ENCODE data around the gene CFAP141. TPM values are rescaled to one million over a fixed set of nuclear protein-coding genes. Genes with fewer than 3 reads are reported as not detected.
"Not testable (repeated sequence)": the region's sequence is repeated elsewhere in the genome, so short reads cannot be mapped to it uniquely, and the experiment has no call there.

CFAP141 gene
- total RNA-seq, 2 experiments from 2014 or later = not detected

GRCh38 chr1:154207262-154207661, 1.1 kb upstream of the CFAP141 start:
- intact Hi-C loops (cut with micrococcal nuclease) = no loop called here
- Mint-ChIP-seq H3K4me3 (no peak overlapping the region), H3K27me3 (no peaks in the 10 kb centered on the region), H3K4me1 (ENCODE audit: low read depth) (peaks cover 38% of the 10 kb centered on the region), H3K9me3 (no peaks in the 10 kb centered on the region), H3K27ac (peak overlapping the region; percentile 61), H3K36me3 (peaks cover 42% of the 10 kb centered on the region)
- ChIA-PET CTCF (interaction anchor here (1.2 to 1.5 kb wide), 3 partner anchors 9 to 128 kb away, joined by 3 to 6 read pairs (median 3); no protein-coding TSS in a partner anchor), POLR2A (interaction anchor here (0.7 to 1.2 kb wide), 2 partner anchors 11 to 13 kb away, joined by 3 read pairs; a partner anchor contains a TSS)
- DNase-seq = no peak

- CTCF ChIA-PET = interaction anchor here (1.8 kb wide), 1 partner anchor 129 kb away, joined by 5 read pairs; no protein-coding TSS in a partner anchor
- Mint-ChIP-seq H3K36me3 (peaks cover 37% of the 10 kb centered on the region), H3K27ac (peak overlapping the region; percentile 86), H3K4me1 (ENCODE audit: low read depth) (peaks cover 36% of the 10 kb centered on the region)
- intact Hi-C loops (cut with micrococcal nuclease); H3K4me3 Mint-ChIP-seq; H3K27me3 Mint-ChIP-seq; H3K9me3 Mint-ChIP-seq: not testable (repeated sequence)
- POLR2A ChIA-PET = interaction anchor here (0.6 kb wide), 1 partner anchor 48 kb away, joined by 4 read pairs; no protein-coding TSS in a partner anchor
- peak; percentile 53 for DNase-seq
Observed at GRCh38 chr1:154205778-154206177, 355 bp downstream of the CFAP141 start.

DNA sequence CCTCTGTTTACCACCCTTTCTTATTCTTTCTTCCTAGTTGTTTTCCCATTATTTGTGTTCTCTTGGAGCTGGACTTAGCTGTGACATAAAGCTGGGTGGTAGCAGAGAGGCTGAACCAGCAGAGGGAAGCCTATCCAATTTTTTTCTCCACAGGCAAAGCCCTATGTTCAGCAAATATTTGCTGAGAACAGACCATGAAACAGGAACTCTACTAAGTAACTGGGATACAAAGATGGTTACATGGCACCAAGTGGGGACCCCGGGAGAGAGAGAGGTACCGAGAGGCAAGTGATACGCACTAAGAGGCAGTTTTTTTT, 6.6 kb downstream of the CFAP141 start:
- H3K36me3 Mint-ChIP-seq = no peaks in the 10 kb centered on the region
- H3K27ac Mint-ChIP-seq = no peak overlapping the region
- no peaks in the 10 kb centered on the region for H3K9me3 Mint-ChIP-seq
- ChIA-PET POLR2A (interaction anchor here (0.8 to 1.5 kb wide), 4 partner anchors 18 to 222 kb away, joined by 3 to 7 read pairs (median 4); partner anchors contain the start of gene JTB), CTCF (interaction anchor here (0.6 to 2.6 kb wide), 24 partner anchors 9 to 410 kb away, joined by 3 to 38 read pairs (median 4); no protein-coding TSS in a partner anchor)
- H3K27me3 Mint-ChIP-seq = no peaks in the 10 kb centered on the region
- H3K4me1 Mint-ChIP-seq (ENCODE audit: low read depth) = no peaks in the 10 kb centered on the region
- no peak for DNase-seq
- intact Hi-C loops (cut with micrococcal nuclease) = loop anchor here (1.0 to 2.0 kb wide), 2 partner anchors 73 to 135 kb away; partner anchors contain the start of gene HAX1
- no peak overlapping the region for H3K4me3 Mint-ChIP-seq

- intact Hi-C loops (cut with micrococcal nuclease) = loop anchor here (1.0 to 2.0 kb wide), 2 partner anchors 73 to 136 kb away; partner anchors contain the start of gene HAX1
- CTCF ChIA-PET = interaction anchor here (0.6 to 2.6 kb wide), 28 partner anchors 8 to 411 kb away, joined by 3 to 38 read pairs (median 4); partner anchors contain the start of gene ATP8B2
- no peaks in the 10 kb centered on the region for H3K9me3 Mint-ChIP-seq
- H3K27me3 Mint-ChIP-seq = peaks cover under 1% of the 10 kb centered on the region
- peak; percentile 47 for DNase-seq
- POLR2A ChIA-PET = interaction anchor here (0.8 to 1.5 kb wide), 4 partner anchors 17 to 221 kb away, joined by 3 to 7 read pairs (median 4); partner anchors contain the start of gene JTB
- no peak overlapping the region for H3K4me3 Mint-ChIP-seq
- H3K4me1 Mint-ChIP-seq (ENCODE audit: low read depth) = no peaks in the 10 kb centered on the region
- H3K27ac Mint-ChIP-seq = no peak overlapping the region
- H3K36me3 Mint-ChIP-seq = no peaks in the 10 kb centered on the region
Observed at GRCh38 chr1:154198756-154199562, 7.2 kb downstream of the CFAP141 start.

DNA sequence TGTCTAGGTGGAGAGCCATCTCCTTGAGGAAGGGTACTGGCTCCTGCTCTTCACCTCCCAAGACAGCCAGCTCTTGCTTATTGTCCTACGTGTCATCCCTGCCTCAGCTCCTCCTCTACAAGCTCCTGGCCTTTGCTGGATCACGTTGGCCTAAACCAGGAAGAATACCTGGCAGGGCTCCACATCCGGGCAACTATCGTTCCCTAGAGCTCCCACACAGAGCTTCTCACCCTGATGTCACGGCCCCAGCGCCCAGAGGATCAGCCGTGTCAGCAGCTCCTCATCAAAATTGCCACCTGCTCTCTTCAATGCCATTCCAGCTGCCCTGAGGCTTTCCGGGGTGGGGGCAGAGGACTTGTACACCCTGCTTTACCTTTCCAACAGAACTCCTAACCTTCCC, 12.3 kb downstream of the CFAP141 start:
- ChIA-PET CTCF (interaction anchor here (0.6 to 1.3 kb wide), 2 partner anchors 60 to 142 kb away, joined by 3 to 8 read pairs; no protein-coding TSS in a partner anchor), POLR2A (no interaction called here)
- no peak for DNase-seq
- Mint-ChIP-seq H3K4me3 (no peak overlapping the region), H3K36me3 (no peaks in the 10 kb centered on the region), H3K4me1 (ENCODE audit: low read depth) (no peaks in the 10 kb centered on the region), H3K27ac (no peak overlapping the region), H3K27me3 (peaks cover 11% of the 10 kb centered on the region), H3K9me3 (no peaks in the 10 kb centered on the region)
- intact Hi-C loops (cut with micrococcal nuclease) = no loop called here

DNA sequence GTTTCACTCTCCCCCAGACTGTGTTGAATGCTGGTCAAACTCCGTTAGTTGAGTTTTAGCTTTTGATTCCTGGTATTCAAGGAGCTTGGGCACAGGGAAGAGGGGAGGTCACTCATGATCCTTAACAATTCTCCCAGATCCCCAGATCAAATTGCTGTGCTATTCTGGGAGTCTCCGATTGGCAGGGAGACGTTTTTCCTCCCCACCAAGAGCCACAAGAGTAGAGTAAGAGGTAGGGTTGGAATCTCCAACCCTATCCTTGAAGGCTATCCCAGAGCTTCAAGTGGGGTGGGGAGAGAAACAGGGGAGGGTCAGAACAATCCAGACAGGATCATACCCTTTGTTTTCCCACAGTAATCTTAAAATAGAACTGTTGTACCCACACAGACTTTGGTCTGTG, 13.7 kb downstream of the CFAP141 start:
- POLR2A ChIA-PET = no interaction called here
- Mint-ChIP-seq H3K4me1 (ENCODE audit: low read depth) (no peaks in the 10 kb centered on the region), H3K27ac (no peak overlapping the region)

DNA sequence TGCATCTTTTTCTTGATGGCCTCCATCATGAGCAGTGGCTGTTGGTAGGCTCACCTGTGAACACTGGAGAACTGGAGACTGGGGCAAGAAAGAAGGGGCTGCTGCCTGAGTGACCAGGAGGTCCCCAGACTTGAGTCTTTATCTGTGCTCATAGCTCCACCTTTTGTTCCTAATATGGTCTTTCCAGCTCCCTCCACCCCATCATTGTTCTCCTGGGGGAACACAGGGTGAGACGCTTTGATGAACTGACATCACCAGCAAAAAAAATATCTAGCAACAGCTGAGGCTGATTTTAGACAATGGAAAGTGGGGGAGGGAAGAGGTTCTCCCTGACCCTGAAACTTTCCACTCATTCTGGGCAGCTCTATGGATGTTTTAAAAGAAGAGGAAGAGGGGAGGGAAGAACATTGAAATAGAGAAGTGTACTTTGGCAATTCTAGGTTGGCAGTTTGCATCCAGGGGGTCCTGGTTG, 14.1 kb downstream of the CFAP141 start, which contains the start of gene TPM3:
Gene TPM3 (minus strand): TSS at position 111 of the 472 bp plus-strand sequence. CDS start 82 bp downstream, at position 29.
- no peak within 1 kb of the TSS for H3K27ac Mint-ChIP-seq

More for the DNA sequence above, 13.7 kb downstream of the CFAP141 start:
- Mint-ChIP-seq H3K27me3 (peaks cover 11% of the 10 kb centered on the region), H3K9me3 (no peaks in the 10 kb centered on the region), H3K36me3 (no peaks in the 10 kb centered on the region), H3K4me3 (no peak overlapping the region)
- CTCF ChIA-PET = interaction anchor here (1.1 kb wide), 1 partner anchor 153 kb away, joined by 3 read pairs; no protein-coding TSS in a partner anchor
- intact Hi-C loops (cut with micrococcal nuclease) = no loop called here
- no peak for DNase-seq

DNA sequence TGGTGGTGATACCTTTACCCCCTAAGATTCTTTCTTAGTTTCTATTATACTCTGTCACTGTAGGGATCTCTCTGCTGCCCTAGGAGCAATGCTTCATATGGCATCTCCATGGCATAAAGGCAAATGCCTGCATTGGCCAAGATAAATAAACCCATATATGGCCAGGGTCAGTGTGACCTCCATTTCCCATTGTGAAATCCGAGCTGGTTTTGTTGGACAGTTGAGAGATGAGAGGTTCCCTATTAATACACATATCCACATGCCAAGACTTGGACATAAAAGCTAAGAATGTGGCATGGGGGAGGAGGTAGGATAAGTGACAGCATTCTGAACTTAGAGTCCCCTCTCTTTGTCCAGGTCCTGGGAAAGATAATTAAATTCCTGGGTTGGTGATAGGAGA, 15.6 kb downstream of the CFAP141 start:
- Mint-ChIP-seq H3K9me3 (no peaks in the 10 kb centered on the region), H3K4me1 (ENCODE audit: low read depth) (no peaks in the 10 kb centered on the region), H3K27me3 (peaks cover 11% of the 10 kb centered on the region), H3K4me3 (no peak overlapping the region), H3K36me3 (no peaks in the 10 kb centered on the region), H3K27ac (no peak overlapping the region)
- intact Hi-C loops (cut with micrococcal nuclease) = no loop called here
- CTCF ChIA-PET = interaction anchor here (0.9 to 1.4 kb wide), 3 partner anchors 9 to 145 kb away, joined by 4 to 6 read pairs (median 5); no protein-coding TSS in a partner anchor
- no peak for DNase-seq
- POLR2A ChIA-PET = no interaction called here

More for the DNA sequence above, 14.1 kb downstream of the CFAP141 start, which contains the start of gene TPM3:
- no peak within 1 kb of the TSS for H3K4me3 Mint-ChIP-seq
- no peak for DNase-seq
- H3K27me3 Mint-ChIP-seq = peaks cover 11% of the 10 kb centered on the region
- H3K36me3 Mint-ChIP-seq = no peaks in the 10 kb centered on the region
- ChIA-PET POLR2A (no interaction called here), CTCF (interaction anchor here (0.6 to 1.1 kb wide), 2 partner anchors 143 to 154 kb away, joined by 3 read pairs; no protein-coding TSS in a partner anchor)
- intact Hi-C loops (cut with micrococcal nuclease) = no loop called here
- H3K4me1 Mint-ChIP-seq (ENCODE audit: low read depth) = no peaks in the 10 kb centered on the region
- no peaks in the 10 kb centered on the region for H3K9me3 Mint-ChIP-seq

- intact Hi-C loops (cut with micrococcal nuclease) = loop anchor here (1.0 to 5.0 kb wide), 2 partner anchors 85 to 360 kb away; partner anchors contain the start of gene HAX1
- Mint-ChIP-seq H3K27ac (no peak overlapping the region), H3K4me3 (no peak overlapping the region), H3K27me3 (peaks cover under 1% of the 10 kb centered on the region), H3K36me3 (peaks cover 7% of the 10 kb centered on the region), H3K9me3 (no peaks in the 10 kb centered on the region), H3K4me1 (ENCODE audit: low read depth) (peaks cover 4% of the 10 kb centered on the region)
- CTCF ChIA-PET = interaction anchor here (0.9 to 1.0 kb wide), 4 partner anchors 11 to 86 kb away, joined by 3 to 6 read pairs (median 3); no protein-coding TSS in a partner anchor
- no peak for DNase-seq
- POLR2A ChIA-PET = no interaction called here
Observed at GRCh38 chr1:154186852-154187501, 19.2 kb downstream of the CFAP141 start.

DNA sequence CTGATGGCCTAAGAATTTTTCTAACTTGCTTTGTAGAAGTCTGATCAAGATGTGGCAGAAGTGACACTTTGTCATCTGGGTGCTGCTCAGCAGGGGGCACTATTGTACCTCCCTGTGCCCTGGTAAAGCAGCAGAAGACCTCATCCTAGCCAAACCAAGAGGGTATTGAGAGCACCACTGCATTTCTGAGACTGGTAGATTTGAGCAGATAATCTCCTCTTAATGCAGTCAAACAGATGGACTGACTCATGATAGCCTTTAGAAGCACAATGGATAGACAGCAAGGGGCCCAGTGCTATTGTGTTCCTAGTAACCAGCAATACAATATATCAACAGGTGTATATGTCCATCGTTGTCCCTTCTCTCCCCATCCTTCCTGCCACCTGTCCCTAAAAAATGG, 20.0 kb downstream of the CFAP141 start:
- ChIA-PET CTCF (interaction anchor here (1.0 to 1.3 kb wide), 2 partner anchors 85 to 87 kb away, joined by 3 to 4 read pairs; no protein-coding TSS in a partner anchor), POLR2A (no interaction called here)
- Mint-ChIP-seq H3K9me3 (no peaks in the 10 kb centered on the region), H3K27me3 (no peaks in the 10 kb centered on the region), H3K36me3 (peaks cover 15% of the 10 kb centered on the region), H3K4me3 (no peak overlapping the region), H3K4me1 (ENCODE audit: low read depth) (peaks cover 10% of the 10 kb centered on the region), H3K27ac (no peak overlapping the region)
- intact Hi-C loops (cut with micrococcal nuclease) = loop anchor here (1.0 to 5.0 kb wide), 2 partner anchors 86 to 361 kb away; partner anchors contain the start of gene HAX1
- peak; percentile 86 for DNase-seq

All from activated CD4-positive, alpha-beta memory T cell treated with anti-CD3 and anti-CD28 coated beads for 36 hours (primary cell).